HepG2 (cell line): ENCODE measurements around the gene SCAMP3. TPM values are rescaled to one million over a fixed set of nuclear protein-coding genes. Genes with fewer than 3 reads are reported as not detected.

ENCODE experiments used
- ARID3A ChIP-seq: IDR thresholded peaks from 2 replicates; pipeline ENCODE4 v1.6.1; 2012; ENCODE audit warnings: low read depth, low read length, improper control_type of control experiment
- CTCF ChIP-seq: sonication (generic); formaldehyde crosslinking; IDR thresholded peaks from 2 replicates; pipeline ENCODE4 v1.5.0; 2020; ENCODE audit warnings: mild to moderate bottlenecking, missing genetic modification reagents, moderate library complexity
- HDAC6 ChIP-seq: fragments of 200-600 bp; sonication (generic); IDR thresholded peaks from 2 replicates; pipeline ENCODE4 v1.7.0; 2017; ENCODE audit warnings: mild to moderate bottlenecking, antibody characterized with exemption, low read length, low read depth
- HMGXB3 ChIP-seq: sonication (generic); formaldehyde crosslinking; IDR thresholded peaks from 2 replicates; pipeline ENCODE4 v1.4.0; 2020; ENCODE audit warnings: missing genetic modification reagents, borderline replicate concordance
- HNRNPH1 ChIP-seq: fragments of 200-400 bp; formaldehyde crosslinking; optimal IDR thresholded peaks from 2 replicates; pipeline ENCODE3; 2017; ENCODE audit warnings: mild to moderate bottlenecking, low read depth, low read length
- HNRNPK ChIP-seq: fragments of 200-400 bp; formaldehyde crosslinking; IDR thresholded peaks from 2 replicates; pipeline ENCODE4 v1.6.1; 2018; ENCODE audit warnings: low read length, low read depth, moderate library complexity, mild to moderate bottlenecking; ENCODE audit not compliant: poor library complexity, severe bottlenecking
- KDM2A ChIP-seq: sonication (generic); formaldehyde crosslinking; IDR thresholded peaks from 2 replicates; pipeline ENCODE4 v1.4.0; 2020; ENCODE audit warnings: low read depth, missing genetic modification reagents, borderline replicate concordance
- MAFG ChIP-seq: sonication (generic); formaldehyde crosslinking; IDR thresholded peaks from 2 replicates; pipeline ENCODE4 v1.5.1; 2020; ENCODE audit warnings: mild to moderate bottlenecking, missing genetic modification reagents
- MXI1 ChIP-seq: IDR thresholded peaks from 3 replicates; pipeline ENCODE4 v1.6.1; 2012; ENCODE audit warnings: low read depth, low read length, inconsistent platforms, borderline replicate concordance
- PCBP2 ChIP-seq: fragments of 200-400 bp; formaldehyde crosslinking; optimal IDR thresholded peaks from 2 replicates; pipeline ENCODE3; 2018; ENCODE audit warnings: low read length, low read depth; ENCODE audit not compliant: poor library complexity, severe bottlenecking
- PHF5A ChIP-seq: IDR thresholded peaks from one replicate; pipeline ENCODE4 v1.6.1; 2018; ENCODE audit warnings: low read depth, missing genetic modification reagents; ENCODE audit not compliant: unreplicated experiment
- SMAD1 ChIP-seq: sonication (generic); formaldehyde crosslinking; IDR thresholded peaks from 2 replicates; pipeline ENCODE4 v1.4.0; 2020; ENCODE audit warnings: missing genetic modification reagents, low read depth, mild to moderate bottlenecking, borderline replicate concordance
- ZNF124 ChIP-seq: sonication (generic); formaldehyde crosslinking; IDR thresholded peaks from 2 replicates; pipeline ENCODE4 v1.4.0; 2020; ENCODE audit warnings: missing genetic modification reagents
- ZNF451 ChIP-seq: sonication (generic); formaldehyde crosslinking; IDR thresholded peaks from 2 replicates; pipeline ENCODE4 v1.5.0; 2020; ENCODE audit warnings: mild to moderate bottlenecking, missing genetic modification reagents
- ZSCAN21 ChIP-seq: sonication (generic); formaldehyde crosslinking; IDR thresholded peaks from 2 replicates; pipeline ENCODE4 v1.8.0; 2022; ENCODE audit warnings: mild to moderate bottlenecking, missing genetic modification reagents, moderate library complexity, borderline replicate concordance
- polyA plus RNA-seq, 8 experiments: library from polyadenylated mRNA; depleted of rRNA in 3 of 8; stranded (reverse) in 7 of 8; unstranded in 1 of 8; fragments of >200 nt; fragmentation: Illumina TruSeq in 4 of 8; extraction: Trizol in 4 of 8; gene quantifications; 2 replicates each; pipeline versions ENCODE4 v1.2.1 to v1.2.3, GENCODE V29; 2011 to 2016; ENCODE audit warnings: low read depth in 4 of 8, missing spikeins in 1 of 8, mixed read lengths in 1 of 8; ENCODE audit not compliant: insufficient read depth in 1 of 8
- total RNA-seq, 5 experiments: library from RNA; depleted of rRNA; stranded (reverse); fragments of >200 nt; fragmentation: Illumina TruSeq; extraction: Trizol; gene quantifications; 2 replicates each; pipeline ENCODE4 v1.2.3, GENCODE V29; 2016; ENCODE audit warnings: low read depth in 1 of 5
- TF ChIP-seq, protein P1 (sequence below): sonication (generic); formaldehyde crosslinking; IDR thresholded peaks from 2 replicates; pipeline ENCODE4 v1.4.0; 2020; ENCODE audit warnings: mild to moderate bottlenecking, missing genetic modification reagents

SCAMP3 gene
- total and polyA plus RNA-seq, 2 of the 13 experiments (the other 11 are each of a cell fraction or from before 2014, with no cell fraction given), result 46.8 to 83.3 TPM

GRCh38 chr1:155255243-155256007 lies 6.7 kb downstream of the SCAMP3 start, which contains the start of gene ENTREP3 (continued):
- TF ChIP-seq, protein P1, sequence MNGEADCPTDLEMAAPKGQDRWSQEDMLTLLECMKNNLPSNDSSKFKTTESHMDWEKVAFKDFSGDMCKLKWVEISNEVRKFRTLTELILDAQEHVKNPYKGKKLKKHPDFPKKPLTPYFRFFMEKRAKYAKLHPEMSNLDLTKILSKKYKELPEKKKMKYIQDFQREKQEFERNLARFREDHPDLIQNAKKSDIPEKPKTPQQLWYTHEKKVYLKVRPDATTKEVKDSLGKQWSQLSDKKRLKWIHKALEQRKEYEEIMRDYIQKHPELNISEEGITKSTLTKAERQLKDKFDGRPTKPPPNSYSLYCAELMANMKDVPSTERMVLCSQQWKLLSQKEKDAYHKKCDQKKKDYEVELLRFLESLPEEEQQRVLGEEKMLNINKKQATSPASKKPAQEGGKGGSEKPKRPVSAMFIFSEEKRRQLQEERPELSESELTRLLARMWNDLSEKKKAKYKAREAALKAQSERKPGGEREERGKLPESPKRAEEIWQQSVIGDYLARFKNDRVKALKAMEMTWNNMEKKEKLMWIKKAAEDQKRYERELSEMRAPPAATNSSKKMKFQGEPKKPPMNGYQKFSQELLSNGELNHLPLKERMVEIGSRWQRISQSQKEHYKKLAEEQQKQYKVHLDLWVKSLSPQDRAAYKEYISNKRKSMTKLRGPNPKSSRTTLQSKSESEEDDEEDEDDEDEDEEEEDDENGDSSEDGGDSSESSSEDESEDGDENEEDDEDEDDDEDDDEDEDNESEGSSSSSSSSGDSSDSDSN (CRISPR knock-in tag), result peak; percentile 85; the same call in 1 of the 2 replicates
- TF ChIP-seq MAFG (CRISPR knock-in tag) (no peak), CTCF (CRISPR knock-in tag) (peak; percentile 34; the same call in 1 of the 2 replicates), HDAC6 (no peak), HMGXB3 (CRISPR knock-in tag) (peak; percentile 79), SMAD1 (CRISPR knock-in tag) (peak; percentile 67; the same call in 1 of the 2 replicates), ARID3A (no peak), ZNF451 (0 out of 2 replicates have a peak, but pooled peaks have one; percentile 42), MXI1 (peak; percentile 73; the same call in 1 of the 3 replicates), ZNF124 (CRISPR knock-in tag) (0 out of 2 replicates have a peak, but pooled peaks have one; percentile 50), ZSCAN21 (CRISPR knock-in tag) (no peak), PCBP2 (no peak), HNRNPK (peak; percentile 98), HNRNPH1 (peak; percentile 32), PHF5A (peak; percentile 71), KDM2A (CRISPR knock-in tag) (peak; percentile 92)
